ENCODE measurements around the gene EXOC1.

EXOC1 gene

DNA sequence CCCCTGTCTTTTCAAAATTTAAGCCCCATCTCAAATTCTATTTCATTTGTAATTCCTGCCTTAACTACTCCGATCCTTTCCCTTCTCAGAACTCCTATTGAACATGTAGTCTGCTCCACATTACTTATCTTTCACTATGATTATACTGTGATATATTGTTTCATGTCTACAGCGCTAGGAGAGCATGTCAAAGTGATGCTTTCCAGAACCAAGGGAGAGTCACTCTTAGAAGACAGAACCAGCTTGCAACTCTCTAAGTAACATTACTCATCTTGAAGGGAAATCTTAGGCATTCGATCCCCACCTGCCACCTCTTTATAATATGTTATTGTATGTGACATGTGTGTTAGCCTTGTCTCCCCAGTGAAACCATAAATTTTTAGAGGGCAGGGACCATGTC lies 23.4 kb upstream of the EXOC1 start:
- no peaks in the 10 kb centered on the region for H3K36me3 ChIP-seq (ENCODE audit: control insufficient read depth, insufficient read depth, low read length)
- TF ChIP-seq, protein P1, sequence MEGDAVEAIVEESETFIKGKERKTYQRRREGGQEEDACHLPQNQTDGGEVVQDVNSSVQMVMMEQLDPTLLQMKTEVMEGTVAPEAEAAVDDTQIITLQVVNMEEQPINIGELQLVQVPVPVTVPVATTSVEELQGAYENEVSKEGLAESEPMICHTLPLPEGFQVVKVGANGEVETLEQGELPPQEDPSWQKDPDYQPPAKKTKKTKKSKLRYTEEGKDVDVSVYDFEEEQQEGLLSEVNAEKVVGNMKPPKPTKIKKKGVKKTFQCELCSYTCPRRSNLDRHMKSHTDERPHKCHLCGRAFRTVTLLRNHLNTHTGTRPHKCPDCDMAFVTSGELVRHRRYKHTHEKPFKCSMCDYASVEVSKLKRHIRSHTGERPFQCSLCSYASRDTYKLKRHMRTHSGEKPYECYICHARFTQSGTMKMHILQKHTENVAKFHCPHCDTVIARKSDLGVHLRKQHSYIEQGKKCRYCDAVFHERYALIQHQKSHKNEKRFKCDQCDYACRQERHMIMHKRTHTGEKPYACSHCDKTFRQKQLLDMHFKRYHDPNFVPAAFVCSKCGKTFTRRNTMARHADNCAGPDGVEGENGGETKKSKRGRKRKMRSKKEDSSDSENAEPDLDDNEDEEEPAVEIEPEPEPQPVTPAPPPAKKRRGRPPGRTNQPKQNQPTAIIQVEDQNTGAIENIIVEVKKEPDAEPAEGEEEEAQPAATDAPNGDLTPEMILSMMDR (IDR thresholded peaks at IDR 0.05; ENCODE audit: insufficient read depth, low read length, poor library complexity, severe bottlenecking), result no peak
- no peaks in the 10 kb centered on the region; the same call in 1 of the 2 replicates for H3K27me3 ChIP-seq (replicated peaks; ENCODE audit: control insufficient read depth, insufficient read depth, low read length)
- H3K4me3 ChIP-seq (replicated peaks; ENCODE audit: low read depth, low read length), result no peak overlapping the region
- no peak for DNase-seq (ENCODE audit: extremely low read depth, insufficient read length)

DNA sequence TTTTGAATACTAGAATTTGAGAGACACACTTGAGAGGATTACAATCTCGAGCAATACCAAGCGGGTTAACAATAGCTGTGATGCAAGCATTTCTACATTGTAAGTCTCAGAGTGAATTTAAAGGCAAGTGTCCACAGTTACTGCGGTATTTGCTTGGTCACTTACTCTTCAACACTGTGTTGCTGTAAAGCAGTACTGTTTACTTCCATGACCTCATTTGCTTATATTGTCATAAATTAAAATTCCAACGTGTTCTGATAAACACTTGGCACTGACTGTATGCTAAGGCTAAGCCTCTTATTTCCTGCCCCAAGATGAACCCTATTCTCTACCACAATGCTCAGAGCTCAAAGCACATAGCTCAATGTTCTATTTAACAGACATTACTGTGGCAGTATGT lies 22.7 kb upstream of the EXOC1 start:
- no peak for DNase-seq (ENCODE audit: extremely low read depth, insufficient read length)
- Histone ChIP-seq H3K36me3 (ENCODE audit: control insufficient read depth, insufficient read depth, low read length) (no peaks in the 10 kb centered on the region), H3K4me3 (replicated peaks; ENCODE audit: low read depth, low read length) (no peak overlapping the region), H3K27me3 (replicated peaks; ENCODE audit: control insufficient read depth, insufficient read depth, low read length) (no peaks in the 10 kb centered on the region; the same call in 1 of the 2 replicates)
- TF ChIP-seq, protein P1 (IDR thresholded peaks at IDR 0.05; ENCODE audit: insufficient read depth, low read length, poor library complexity, severe bottlenecking), result no peak

DNA sequence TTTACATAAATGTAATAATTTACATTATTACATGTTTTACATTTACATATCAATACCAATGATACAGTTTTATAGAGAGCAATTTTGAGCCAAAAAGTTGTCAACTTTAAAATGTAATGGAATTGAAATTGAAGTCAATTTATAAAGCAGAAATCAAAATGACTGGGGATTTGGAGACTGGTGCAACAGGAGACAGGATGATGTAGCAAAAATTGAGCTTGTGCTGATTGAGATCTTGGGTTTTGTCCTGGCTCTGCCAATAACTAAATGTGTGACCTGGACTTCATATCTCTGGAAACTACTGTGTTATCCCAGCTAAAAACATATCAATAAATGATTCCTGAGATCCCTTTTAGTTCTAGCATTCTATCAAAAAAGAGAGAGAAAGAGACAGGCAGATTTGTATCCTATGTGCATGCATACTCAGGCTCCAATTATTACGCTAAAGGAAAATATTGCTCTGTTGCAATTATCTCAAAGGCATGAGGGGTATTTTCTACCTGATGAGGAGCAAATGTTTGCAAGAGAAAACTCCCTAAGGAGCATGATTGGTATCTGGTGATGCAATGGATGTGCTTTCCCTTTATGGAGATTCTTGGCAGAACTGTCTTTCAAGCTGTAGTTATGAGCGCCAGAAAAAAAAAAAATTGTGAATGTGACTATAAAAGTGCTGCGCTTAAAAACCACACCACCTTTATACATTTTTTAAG lies 19.2 kb upstream of the EXOC1 start:
- H3K36me3 ChIP-seq (ENCODE audit: control insufficient read depth, insufficient read depth, low read length), result no peaks in the 10 kb centered on the region
- DNase-seq (ENCODE audit: extremely low read depth, insufficient read length), result no peak

DNA sequence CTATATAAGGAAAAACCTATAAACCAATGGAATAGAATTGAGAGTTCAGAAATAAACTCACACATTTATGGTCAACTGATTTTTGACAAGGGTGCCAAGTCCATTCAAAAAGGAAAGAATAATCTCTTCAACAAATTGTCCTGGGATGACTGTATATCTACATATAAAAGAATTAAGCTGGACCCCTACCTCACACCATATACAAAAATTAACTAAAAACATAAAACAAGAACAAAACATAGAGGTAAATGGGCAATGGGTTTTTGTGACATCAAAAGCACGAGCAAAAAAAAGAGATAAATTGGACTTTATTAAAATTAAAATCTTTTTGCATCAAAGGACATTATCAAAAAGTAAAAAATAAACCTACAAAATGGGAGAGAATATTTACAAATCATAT lies 15.5 kb upstream of the EXOC1 start:
- no peaks in the 10 kb centered on the region for H3K27me3 ChIP-seq (replicated peaks; ENCODE audit: control insufficient read depth, insufficient read depth, low read length)
- no peak overlapping the region for H3K4me3 ChIP-seq (replicated peaks; ENCODE audit: low read depth, low read length)
- DNase-seq (ENCODE audit: extremely low read depth, insufficient read length), result no peak
- TF ChIP-seq, protein P1 (IDR thresholded peaks at IDR 0.05; ENCODE audit: insufficient read depth, low read length, poor library complexity, severe bottlenecking), result no peak
- no peaks in the 10 kb centered on the region for H3K36me3 ChIP-seq (ENCODE audit: control insufficient read depth, insufficient read depth, low read length)

More for the DNA sequence above, 19.2 kb upstream of the EXOC1 start:
- Histone ChIP-seq H3K4me3 (replicated peaks; ENCODE audit: low read depth, low read length) (no peak overlapping the region), H3K27me3 (replicated peaks; ENCODE audit: control insufficient read depth, insufficient read depth, low read length) (no peaks in the 10 kb centered on the region)
- TF ChIP-seq, protein P1 (IDR thresholded peaks at IDR 0.05; ENCODE audit: insufficient read depth, low read length, poor library complexity, severe bottlenecking), result no peak

DNA sequence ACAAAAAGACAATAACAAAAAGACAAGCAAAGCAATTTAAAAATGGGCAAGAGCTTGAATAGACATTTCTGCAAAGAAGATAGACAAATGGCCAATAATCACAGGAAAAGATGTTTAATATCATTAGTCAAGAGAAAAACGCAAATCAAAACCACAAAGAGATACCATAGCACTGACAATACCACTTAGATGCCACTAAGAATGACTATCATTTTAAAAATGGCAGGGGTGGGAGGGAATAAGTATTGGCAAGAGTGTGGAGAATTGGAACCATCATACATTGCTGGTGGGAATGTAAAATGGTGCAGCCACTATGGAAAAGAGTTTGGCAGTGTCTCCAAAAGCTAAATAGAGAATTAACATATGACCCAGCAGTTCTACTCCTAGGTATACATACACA lies 15.1 kb upstream of the EXOC1 start:
- no peaks in the 10 kb centered on the region for H3K27me3 ChIP-seq (replicated peaks; ENCODE audit: control insufficient read depth, insufficient read depth, low read length)
- H3K4me3 ChIP-seq (replicated peaks; ENCODE audit: low read depth, low read length), result no peak overlapping the region
- TF ChIP-seq, protein P1 (IDR thresholded peaks at IDR 0.05; ENCODE audit: insufficient read depth, low read length, poor library complexity, severe bottlenecking), result no peak
- no peaks in the 10 kb centered on the region for H3K36me3 ChIP-seq (ENCODE audit: control insufficient read depth, insufficient read depth, low read length)
- DNase-seq (ENCODE audit: extremely low read depth, insufficient read length), result no peak

Measured in GM06990 (cell line).